GM19395 (cell line): ENCODE results near the gene ZC3HAV1L.
"Not testable (repeated sequence)": the region's sequence is repeated elsewhere in the genome, so short reads cannot be mapped to it uniquely, and the experiment has no call there.

Experiments
- ATAC-seq: cut with Tn5 transposase; IDR thresholded peaks from one replicate; pipeline ENCODE4 v1.9.1; 2021; ENCODE audit warnings: mild to moderate bottlenecking, moderate library complexity; ENCODE audit not compliant: unreplicated experiment

The ZC3HAV1L gene, protein sequence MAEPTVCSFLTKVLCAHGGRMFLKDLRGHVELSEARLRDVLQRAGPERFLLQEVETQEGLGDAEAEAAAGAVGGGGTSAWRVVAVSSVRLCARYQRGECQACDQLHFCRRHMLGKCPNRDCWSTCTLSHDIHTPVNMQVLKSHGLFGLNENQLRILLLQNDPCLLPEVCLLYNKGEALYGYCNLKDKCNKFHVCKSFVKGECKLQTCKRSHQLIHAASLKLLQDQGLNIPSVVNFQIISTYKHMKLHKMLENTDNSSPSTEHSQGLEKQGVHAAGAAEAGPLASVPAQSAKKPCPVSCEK

DNA sequence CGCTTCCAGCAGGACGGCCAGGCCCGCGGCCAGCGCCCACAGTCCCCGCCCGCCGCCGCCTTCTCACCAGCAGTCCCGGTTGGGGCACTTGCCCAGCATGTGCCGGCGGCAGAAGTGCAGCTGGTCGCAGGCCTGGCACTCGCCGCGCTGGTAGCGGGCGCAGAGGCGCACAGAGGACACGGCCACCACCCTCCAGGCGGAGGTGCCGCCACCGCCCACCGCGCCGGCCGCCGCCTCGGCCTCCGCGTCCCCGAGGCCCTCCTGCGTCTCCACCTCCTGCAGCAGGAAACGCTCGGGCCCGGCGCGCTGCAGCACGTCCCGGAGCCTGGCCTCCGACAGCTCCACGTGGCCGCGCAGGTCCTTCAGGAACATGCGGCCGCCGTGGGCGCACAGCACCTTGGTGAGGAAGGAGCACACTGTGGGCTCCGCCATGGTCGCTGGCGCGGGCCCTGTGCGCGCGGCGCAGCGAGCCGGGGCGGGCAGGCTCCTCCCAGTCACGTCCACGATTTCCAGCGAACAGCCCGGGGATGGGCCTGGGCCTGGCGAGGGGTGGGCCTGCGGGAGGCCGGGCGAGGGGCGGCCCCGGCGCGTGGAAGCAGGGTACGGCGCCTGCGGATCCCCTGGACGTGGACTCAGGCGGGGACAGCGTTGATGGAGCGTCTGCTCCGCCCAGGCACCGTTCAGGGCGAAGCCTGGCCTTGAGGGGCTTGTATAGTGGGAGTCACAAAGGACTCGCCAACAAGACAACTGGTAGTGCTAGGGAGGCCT is at the start of gene ZC3HAV1L:
Gene ZC3HAV1L (minus strand): TSS at position 457 of the 768 bp plus-strand sequence. CDS start 25 bp downstream, at position 432.
- ATAC-seq, result peak; percentile 85

DNA sequence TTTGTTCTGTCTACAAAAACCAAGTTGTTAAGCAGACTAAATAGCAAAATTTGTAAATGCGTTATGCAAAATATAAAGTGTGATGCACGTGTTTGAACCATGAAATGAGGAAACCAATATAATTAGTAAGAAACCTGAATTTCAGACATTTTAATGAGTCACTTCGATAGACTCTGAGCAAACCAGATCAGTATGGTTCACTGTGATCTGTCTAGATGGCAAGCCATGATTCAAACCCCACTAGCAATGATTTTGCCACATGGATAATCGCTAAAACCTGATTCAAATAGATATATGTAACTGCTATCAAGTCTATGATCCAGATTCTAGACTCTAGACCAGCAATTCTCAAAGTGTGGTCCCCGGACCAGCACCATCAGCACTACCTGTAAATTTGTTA is 48.9 kb upstream of the ZC3HAV1L start:
- no peak for ATAC-seq

DNA sequence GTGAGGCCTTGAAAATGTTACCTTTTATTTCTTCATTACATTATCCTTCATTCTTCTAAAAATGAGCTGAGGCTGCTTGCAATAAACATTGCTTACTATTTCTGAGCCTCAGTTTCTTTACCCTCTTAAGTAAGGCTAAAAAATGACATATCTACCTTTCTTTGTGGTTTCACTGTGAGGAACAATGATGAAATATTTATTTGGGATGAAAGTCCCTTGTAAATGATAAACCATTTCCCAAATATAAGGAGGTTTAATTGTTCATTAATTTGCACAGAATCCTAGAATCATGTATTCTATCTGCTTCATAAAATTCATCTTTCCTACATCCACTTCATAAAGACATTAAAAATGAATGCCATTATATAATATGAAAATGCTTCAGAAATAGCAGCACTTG is 45.7 kb upstream of the ZC3HAV1L start:
- no peak for ATAC-seq

GRCh38 chr7:139080905-139081304 is 45.1 kb upstream of the ZC3HAV1L start:
- no peak for ATAC-seq

- no peak for ATAC-seq
Observed at GRCh38 chr7:139079861-139080260, 44.0 kb upstream of the ZC3HAV1L start.

- no peak for ATAC-seq
Observed at GRCh38 chr7:139078911-139079310, 43.1 kb upstream of the ZC3HAV1L start.

DNA sequence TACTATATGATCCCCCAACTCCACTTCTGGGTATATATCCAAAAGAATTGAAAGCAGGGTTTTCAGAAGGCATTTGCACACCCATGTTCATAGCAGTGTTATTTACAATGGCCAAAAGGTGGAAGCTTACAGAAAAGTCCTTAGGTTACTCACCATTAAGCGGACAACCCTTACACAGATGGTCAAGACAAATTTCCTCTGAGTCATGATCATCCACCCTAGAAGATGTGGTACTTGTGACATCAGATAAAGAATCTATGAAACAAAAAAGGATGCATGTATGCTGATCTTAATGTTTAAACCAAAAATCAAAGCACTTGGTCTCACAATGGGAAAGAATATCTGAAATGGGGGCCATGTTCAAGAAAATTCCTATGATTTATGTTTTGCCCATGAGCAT is 42.6 kb upstream of the ZC3HAV1L start:
- no peak for ATAC-seq

GRCh38 chr7:139077706-139078105 is 41.9 kb upstream of the ZC3HAV1L start:
- not testable (repeated sequence) for ATAC-seq

- ATAC-seq, result no peak
Observed at GRCh38 chr7:139075871-139076686, 40.2 kb upstream of the ZC3HAV1L start.

DNA sequence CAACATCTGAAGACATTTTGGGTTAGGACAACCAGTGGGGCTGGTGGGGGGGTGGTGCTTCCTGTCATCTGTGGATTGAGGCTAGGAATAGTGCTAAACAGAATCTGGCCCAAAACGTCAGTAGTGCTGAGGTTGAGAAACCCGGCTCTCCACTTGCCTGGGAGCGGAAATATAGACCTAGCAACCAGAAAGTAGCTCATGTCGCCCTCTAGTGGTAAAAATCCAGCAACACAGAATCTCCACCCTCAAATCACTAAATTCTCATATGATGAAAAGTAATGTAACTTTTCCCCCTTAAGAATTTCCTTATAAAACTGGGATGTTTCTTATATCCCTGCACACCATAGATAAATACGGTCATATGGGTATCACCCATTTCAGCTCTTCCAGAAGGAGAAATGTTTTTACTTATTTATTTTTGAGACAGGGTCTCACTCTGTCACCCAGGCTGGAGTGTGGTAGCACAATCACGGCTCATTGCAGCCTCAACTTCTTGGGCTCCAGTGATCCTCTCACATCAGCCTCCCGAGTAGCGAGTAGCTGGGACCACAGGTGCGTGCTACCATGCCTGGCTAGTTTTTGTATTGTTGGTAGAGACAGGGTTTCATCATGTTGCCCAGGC is 39.3 kb upstream of the ZC3HAV1L start:
- peak; percentile 90 for ATAC-seq

- ATAC-seq, result no peak
Observed at GRCh38 chr7:139072796-139073195, 37.0 kb upstream of the ZC3HAV1L start.

GRCh38 chr7:139071680-139072079 is 35.8 kb upstream of the ZC3HAV1L start:
- no peak for ATAC-seq

GRCh38 chr7:139068544-139069399 is 32.9 kb upstream of the ZC3HAV1L start:
- ATAC-seq, result no peak

DNA sequence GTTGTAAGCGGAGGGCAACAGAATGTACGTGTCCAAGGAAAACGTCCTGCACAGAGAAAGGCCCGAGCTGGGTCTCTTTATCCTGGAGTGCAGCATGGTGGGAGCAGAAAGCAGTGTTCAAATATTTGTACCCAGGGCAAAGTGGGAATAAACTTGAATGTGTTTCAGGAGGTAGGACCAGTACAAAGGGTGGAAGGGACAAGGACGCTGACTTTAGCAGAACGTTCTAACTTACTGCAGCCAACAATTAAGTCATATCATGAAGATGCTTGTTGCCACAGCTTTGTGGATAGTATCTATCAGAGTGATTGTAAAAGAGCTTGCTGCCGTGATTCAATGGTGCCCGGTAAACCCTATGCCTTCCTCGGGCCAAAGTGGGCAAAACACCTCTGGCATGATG is 30.5 kb upstream of the ZC3HAV1L start:
- ATAC-seq, result no peak

DNA sequence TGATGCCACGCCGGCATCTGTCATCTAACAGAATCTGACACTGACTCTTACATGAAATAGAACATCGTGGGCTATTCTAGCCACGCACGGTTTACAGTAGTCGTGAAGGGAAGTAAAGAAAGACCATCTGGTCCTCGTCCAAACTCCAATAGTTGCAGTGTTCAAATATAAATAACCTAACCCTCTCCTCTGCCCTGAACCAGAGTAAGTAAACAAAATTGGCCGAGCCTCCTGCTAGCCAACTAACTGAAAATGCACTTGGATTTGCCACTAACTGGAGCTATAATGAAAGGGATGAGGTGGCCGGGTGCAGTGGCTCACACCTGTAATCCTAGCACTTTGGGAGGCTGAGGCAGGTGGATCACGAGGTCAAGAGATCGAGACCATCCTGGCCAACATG is 29.5 kb upstream of the ZC3HAV1L start:
- ATAC-seq, result no peak

DNA sequence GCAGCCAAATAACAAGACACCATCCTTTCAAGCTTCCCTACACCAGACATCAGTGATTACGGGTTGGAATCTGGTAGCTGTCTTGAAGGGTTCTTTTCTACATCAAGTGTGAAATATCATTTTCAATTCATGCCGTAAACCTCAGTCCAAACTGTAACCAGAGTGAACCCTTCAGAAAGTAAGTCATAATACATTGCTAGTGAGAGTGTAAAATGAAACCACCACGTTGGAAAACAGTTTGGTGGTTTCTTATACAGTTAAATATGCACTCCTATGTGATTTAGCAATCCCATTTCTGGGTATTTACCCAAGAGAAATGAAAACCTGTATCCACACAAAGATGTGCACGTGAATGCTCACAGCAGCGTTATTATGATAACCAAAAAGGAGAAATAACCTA is 25.6 kb upstream of the ZC3HAV1L start:
- ATAC-seq, result no peak

DNA sequence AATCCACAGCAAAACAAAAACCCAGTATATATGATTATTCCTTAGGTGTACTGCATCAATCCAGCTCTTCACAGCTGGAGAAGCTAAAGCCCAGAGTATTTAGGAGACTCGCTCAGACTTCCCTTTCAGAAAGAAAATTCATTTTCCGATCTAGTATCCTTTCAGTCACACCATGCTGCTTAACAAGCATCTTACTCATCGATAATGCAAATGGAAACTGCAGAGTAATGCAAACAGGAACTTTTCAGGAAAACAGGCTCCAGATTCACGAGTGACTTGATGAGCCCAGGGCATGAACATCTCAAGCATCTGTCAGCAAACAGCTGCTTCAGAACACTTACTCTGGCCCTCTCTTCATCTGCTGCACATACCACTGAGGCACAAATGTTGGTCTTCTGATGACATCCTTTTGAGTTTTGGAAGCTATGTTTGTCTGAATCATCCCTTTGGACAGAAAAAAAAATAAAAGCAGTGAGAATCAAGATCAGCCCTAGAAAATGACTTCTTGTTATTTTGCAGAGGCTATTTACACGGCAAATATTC is 24.9 kb upstream of the ZC3HAV1L start:
- no peak for ATAC-seq

GRCh38 chr7:139059905-139060304 is 24.1 kb upstream of the ZC3HAV1L start:
- ATAC-seq, result no peak

DNA sequence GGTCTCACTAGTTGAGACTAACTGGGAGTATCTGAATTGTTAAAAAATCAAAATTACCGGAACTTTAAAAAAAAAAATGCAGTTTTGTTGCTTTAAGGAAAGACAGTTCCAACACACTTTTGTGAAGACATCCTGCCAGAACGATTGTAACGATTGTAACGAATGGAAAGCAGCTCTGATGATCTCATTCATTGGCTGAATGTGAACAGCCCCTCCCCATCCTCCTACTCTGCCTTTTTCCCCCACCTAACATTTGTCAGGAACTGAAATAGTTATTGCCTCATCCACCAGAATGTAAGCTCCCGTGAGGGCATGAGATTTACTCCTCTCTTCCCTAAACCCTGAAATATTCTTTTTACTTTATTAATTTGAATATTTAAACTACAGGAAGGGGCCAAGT is 23.1 kb upstream of the ZC3HAV1L start:
- ATAC-seq, result no peak

- no peak for ATAC-seq
Observed at GRCh38 chr7:139055674-139056073, 19.8 kb upstream of the ZC3HAV1L start.
